RWPE2 (cell line): Measurements from ENCODE around the gene FRA10AC1.

Experiments used
- ATAC-seq: fragments of 200-7000 bp; cut with Tn5 transposase; 3 replicates; pipeline ENCODE4 v1.9.1; 2021; ENCODE audit warnings: low read depth
- DNase-seq: peaks from one replicate; pipeline ENCODE4 v3.0.0-alpha.2; 2020; ENCODE audit warnings: low spot score
- H3K27ac ChIP-seq: fragments of 450-650 bp; 2 replicates; pipeline ENCODE4 v1.5.1; 2017; ENCODE audit warnings: mild to moderate bottlenecking; ENCODE audit not compliant: poor library complexity, severe bottlenecking
- H3K27me3 ChIP-seq: fragments of 250-450 bp; sonication (Bioruptor Pico); 2 replicates; pipeline ENCODE4 v1.5.1; 2021; ENCODE audit warnings: mild to moderate bottlenecking, moderate library complexity; ENCODE audit not compliant: insufficient read depth, poor library complexity, severe bottlenecking
- H3K36me3 ChIP-seq: fragments of 250-450 bp; sonication (Bioruptor Pico); 2 replicates; pipeline ENCODE4 v1.5.1; 2020; ENCODE audit warnings: low read depth, mild to moderate bottlenecking, moderate library complexity
- H3K4me1 ChIP-seq: fragments of 250-450 bp; sonication (Bioruptor Pico); 2 replicates; pipeline ENCODE4 v1.5.1; 2021; ENCODE audit warnings: mild to moderate bottlenecking, moderate library complexity; ENCODE audit not compliant: insufficient read depth, poor library complexity, severe bottlenecking
- H3K4me3 ChIP-seq: fragments of 250-450 bp; sonication (Bioruptor Pico); 2 replicates; pipeline ENCODE4 v1.5.1; 2021; ENCODE audit warnings: mild to moderate bottlenecking, moderate library complexity; ENCODE audit not compliant: severe bottlenecking
- H3K9me3 ChIP-seq: fragments of 250-450 bp; sonication (Bioruptor Pico); 2 replicates; pipeline ENCODE4 v1.5.1; 2021; ENCODE audit warnings: mild to moderate bottlenecking, moderate library complexity; ENCODE audit not compliant: severe bottlenecking
- TF ChIP-seq, protein P1 (sequence below): fragments of 450-650 bp; IDR thresholded peaks from one replicate; pipeline ENCODE4 v1.5.1; 2017; ENCODE audit warnings: mild to moderate bottlenecking, moderate library complexity; ENCODE audit not compliant: poor library complexity, severe bottlenecking

Gene FRA10AC1

DNA sequence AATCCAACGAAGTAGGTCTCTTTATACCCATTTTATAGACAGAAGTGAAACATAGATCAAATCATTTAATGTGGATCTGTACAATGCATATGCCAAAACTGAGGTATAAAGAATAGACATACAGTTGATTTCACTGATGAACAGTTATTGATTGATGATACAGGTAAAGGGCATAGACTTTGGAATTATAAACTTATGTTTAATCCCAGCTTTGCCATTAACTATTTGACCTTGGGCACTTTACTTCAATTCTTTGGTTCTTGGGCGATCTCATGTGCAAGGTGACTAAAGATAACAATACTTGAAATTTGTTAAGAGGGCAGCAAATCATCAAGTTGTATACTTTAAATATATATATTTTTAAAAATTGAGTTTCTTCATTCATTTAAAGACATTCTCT is 28.6 kb downstream of the FRA10AC1 start:
- TF ChIP-seq, protein P1, sequence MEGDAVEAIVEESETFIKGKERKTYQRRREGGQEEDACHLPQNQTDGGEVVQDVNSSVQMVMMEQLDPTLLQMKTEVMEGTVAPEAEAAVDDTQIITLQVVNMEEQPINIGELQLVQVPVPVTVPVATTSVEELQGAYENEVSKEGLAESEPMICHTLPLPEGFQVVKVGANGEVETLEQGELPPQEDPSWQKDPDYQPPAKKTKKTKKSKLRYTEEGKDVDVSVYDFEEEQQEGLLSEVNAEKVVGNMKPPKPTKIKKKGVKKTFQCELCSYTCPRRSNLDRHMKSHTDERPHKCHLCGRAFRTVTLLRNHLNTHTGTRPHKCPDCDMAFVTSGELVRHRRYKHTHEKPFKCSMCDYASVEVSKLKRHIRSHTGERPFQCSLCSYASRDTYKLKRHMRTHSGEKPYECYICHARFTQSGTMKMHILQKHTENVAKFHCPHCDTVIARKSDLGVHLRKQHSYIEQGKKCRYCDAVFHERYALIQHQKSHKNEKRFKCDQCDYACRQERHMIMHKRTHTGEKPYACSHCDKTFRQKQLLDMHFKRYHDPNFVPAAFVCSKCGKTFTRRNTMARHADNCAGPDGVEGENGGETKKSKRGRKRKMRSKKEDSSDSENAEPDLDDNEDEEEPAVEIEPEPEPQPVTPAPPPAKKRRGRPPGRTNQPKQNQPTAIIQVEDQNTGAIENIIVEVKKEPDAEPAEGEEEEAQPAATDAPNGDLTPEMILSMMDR = no peak

DNA sequence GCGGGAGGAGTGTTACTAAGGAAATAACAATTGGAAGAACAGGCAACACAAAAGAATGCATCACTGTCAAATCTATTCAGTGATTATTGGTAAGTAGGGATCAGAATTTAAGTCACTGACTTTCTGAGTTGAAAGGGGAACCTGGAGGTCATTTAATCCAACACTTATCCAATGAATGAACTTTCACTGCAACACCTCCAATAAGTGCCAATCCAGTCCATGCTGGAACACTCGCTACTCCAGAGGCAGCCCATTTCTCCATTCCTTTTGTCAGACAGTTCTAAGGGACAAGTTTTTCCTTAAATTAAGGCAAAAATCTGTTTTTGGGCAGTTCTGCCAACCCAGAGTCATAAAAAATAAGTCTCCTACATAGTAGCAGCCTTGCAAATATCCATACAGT is 29.5 kb downstream of the FRA10AC1 start:
- no peak overlapping the region for H3K4me3 ChIP-seq
- H3K27ac ChIP-seq = no peak overlapping the region
- no peaks in the 10 kb centered on the region for H3K9me3 ChIP-seq
- H3K4me1 ChIP-seq = no peaks in the 10 kb centered on the region
- TF ChIP-seq, protein P1 = no peak
- no peaks in the 10 kb centered on the region for H3K27me3 ChIP-seq
- ATAC-seq (no peak), DNase-seq (no peak)
- peaks cover 83% of the 10 kb centered on the region for H3K36me3 ChIP-seq

More for the DNA sequence above, 28.6 kb downstream of the FRA10AC1 start:
- no peak for DNase-seq
- Histone ChIP-seq H3K36me3 (peaks cover 84% of the 10 kb centered on the region), H3K4me1 (no peaks in the 10 kb centered on the region), H3K9me3 (no peaks in the 10 kb centered on the region), H3K27me3 (no peaks in the 10 kb centered on the region), H3K4me3 (no peak overlapping the region), H3K27ac (no peak overlapping the region)
- ATAC-seq = no peak

GRCh38 chr10:93672022-93672678 is 30.2 kb downstream of the FRA10AC1 start:
- no peaks in the 10 kb centered on the region for H3K9me3 ChIP-seq
- no peak overlapping the region for H3K27ac ChIP-seq
- H3K36me3 ChIP-seq = peaks cover 82% of the 10 kb centered on the region
- no peak overlapping the region for H3K4me3 ChIP-seq
- no peaks in the 10 kb centered on the region for H3K4me1 ChIP-seq
- DNase-seq (no peak), ATAC-seq (no peak)
- TF ChIP-seq, protein P1 = no peak
- no peaks in the 10 kb centered on the region for H3K27me3 ChIP-seq

DNA sequence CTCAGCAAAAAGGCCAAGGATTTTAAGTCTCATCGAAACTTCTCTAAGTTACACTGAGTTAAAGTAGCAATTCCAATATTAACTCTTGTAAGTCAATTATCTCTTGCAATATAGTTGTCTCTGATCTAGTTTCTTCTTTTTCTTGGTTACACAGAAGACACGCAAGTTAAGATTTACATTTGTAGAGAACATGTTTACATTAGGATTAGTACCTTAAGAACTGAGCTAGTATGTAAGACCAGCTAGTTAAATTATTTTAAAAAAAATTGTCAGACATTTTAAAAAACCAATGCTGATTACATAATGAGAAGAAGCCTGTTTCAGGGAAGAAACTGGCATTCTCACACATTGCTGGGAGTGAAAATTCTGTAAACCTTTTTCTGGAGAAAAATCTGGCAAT is 31.4 kb downstream of the FRA10AC1 start:
- no peak for DNase-seq

GRCh38 chr10:93670372-93670771 is 32.0 kb downstream of the FRA10AC1 start:
- no peak overlapping the region for H3K27ac ChIP-seq
- H3K4me3 ChIP-seq = no peak overlapping the region
- DNase-seq = no peak
- no peaks in the 10 kb centered on the region for H3K9me3 ChIP-seq
- ATAC-seq = no peak
- no peaks in the 10 kb centered on the region for H3K27me3 ChIP-seq
- H3K36me3 ChIP-seq = peaks cover 79% of the 10 kb centered on the region
- TF ChIP-seq, protein P1 = no peak
- H3K4me1 ChIP-seq = no peaks in the 10 kb centered on the region

More for the DNA sequence above, 31.4 kb downstream of the FRA10AC1 start:
- TF ChIP-seq, protein P1 = no peak
- no peak for ATAC-seq
- Histone ChIP-seq H3K4me3 (no peak overlapping the region), H3K27me3 (no peaks in the 10 kb centered on the region), H3K9me3 (no peaks in the 10 kb centered on the region), H3K27ac (no peak overlapping the region), H3K4me1 (no peaks in the 10 kb centered on the region), H3K36me3 (peaks cover 80% of the 10 kb centered on the region)
